TTC549 (cell line): ENCODE data around the gene HBA1.
"Not testable (repeated sequence)": the region's sequence is repeated elsewhere in the genome, so short reads cannot be mapped to it uniquely, and the experiment has no call there.

Source experiments
- FAIRE-seq: peaks from 2 replicates; lab custom pipeline; 2012; peaks lifted over from hg19 to GRCh38; lab: Jason Lieb, UNC

HBA1 gene

DNA sequence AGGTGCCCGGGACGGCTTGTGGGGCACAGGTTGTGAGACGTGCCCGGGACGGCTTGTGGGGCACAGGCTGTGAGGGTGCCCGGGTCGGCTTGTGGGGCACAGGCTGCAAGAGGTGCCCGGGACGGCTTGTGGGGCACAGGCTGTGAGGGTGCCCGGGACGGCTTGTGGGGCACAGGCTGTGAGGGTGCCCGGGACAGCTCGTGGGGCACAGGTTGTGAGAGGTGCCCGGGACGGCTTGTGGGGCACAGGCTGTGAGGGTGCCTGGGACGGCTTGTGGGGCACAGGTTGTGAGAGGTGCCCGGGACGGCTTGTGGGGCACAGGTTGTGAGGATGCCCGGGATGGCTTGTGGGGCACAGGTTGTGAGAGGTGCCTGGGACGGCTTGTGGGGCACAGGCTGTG lies 16.2 kb upstream of the HBA1 start:
- not testable (repeated sequence) for FAIRE-seq

DNA sequence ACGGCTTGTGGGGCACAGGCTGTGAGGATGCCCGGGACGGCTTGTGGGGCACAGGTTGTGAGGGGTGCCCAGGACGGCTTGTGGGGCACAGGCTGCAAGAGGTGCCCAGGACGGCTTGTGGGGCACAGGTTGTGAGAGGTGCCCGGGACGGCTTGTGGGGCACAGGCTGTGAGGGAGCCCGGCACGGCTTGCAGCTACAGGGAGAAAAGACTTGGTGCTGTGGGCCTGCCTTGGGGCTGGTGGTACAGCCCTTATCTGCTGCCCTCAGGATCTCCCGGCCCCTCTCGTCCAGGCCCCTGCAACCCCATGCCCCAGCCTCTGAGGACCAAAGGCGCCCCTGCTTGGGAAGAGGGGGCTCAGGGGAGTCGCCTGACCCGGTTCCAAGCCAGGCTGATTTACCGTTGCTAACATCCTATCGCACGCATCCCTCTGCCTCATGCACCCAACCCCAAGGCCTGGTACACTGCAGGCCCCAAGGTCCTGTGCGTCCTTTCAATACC lies 15.7 kb upstream of the HBA1 start:
- FAIRE-seq = no peak

DNA sequence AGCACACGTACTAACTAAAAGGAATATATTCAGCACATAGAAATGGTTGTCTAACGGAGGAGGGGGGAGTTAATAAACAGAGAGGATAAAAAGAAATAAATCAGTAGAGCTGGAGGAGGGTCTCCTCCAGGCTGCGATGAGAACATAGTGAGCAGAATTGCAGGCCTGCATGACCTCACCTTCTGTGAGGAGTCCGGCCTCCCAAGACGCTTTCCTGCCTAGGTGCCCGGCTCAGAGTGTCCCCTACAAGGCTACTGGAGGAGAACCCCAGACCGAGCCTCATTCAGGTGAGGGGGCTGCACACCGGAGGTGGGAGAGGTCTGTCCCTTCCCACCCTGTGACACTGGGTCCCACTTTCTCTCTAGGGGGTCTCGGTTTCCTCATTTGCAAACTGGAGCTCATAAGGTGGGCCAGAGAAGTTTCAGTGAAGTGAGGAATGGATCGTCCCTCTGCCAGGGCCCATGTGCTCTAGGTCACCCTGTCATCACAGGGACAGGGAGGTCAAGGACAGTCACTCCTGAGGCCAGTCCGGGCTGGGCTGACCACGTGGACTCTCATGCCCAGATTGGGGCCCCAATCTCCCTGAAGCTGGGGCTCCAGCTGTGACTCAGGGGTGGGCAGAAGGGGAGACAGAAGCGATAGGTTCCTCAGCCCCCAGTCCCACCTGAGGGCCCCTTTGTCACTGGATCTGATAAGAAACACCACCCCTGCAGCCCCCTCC lies 14.0 kb upstream of the HBA1 start:
- no peak for FAIRE-seq

DNA sequence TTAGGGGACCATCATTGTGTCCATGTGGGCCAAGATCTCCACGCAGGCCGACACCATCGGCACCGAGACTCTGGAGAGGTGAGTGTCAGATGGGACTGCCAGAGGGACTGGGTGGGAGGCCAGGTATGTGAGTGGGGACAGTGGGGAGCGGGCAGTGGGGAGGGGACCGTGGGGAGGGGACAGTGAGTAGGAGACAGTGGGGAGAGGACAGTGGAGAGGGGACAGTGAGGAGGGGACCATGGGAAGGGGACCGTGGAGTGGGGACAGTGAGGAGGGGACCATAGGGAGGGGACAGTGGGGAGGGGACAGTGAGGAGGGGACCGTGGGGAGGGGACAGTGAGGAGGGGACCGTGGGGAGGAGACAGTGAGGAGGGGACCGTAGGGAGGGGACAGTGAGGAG lies 13.3 kb upstream of the HBA1 start:
- FAIRE-seq = not testable (repeated sequence)

DNA sequence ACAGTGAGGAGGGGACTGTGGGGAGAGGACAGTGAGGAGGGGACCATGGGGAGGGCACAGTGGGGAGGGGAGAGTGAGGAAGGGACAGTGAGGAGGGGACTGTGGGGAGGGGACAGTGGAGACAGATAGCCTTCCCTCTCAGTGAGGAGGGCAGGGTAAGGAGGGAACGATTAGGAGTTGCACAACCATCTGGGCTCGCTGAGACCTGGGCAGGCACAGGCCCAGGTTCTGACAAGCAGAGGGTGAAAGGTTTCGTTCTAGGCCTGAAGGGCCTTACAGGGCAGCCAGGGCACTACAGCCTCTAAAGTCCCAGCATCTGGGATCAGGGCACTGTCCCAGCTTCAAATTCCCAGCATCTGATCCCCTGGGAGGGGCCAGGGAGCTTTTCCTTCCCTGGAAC lies 12.8 kb upstream of the HBA1 start:
- not testable (repeated sequence) for FAIRE-seq

DNA sequence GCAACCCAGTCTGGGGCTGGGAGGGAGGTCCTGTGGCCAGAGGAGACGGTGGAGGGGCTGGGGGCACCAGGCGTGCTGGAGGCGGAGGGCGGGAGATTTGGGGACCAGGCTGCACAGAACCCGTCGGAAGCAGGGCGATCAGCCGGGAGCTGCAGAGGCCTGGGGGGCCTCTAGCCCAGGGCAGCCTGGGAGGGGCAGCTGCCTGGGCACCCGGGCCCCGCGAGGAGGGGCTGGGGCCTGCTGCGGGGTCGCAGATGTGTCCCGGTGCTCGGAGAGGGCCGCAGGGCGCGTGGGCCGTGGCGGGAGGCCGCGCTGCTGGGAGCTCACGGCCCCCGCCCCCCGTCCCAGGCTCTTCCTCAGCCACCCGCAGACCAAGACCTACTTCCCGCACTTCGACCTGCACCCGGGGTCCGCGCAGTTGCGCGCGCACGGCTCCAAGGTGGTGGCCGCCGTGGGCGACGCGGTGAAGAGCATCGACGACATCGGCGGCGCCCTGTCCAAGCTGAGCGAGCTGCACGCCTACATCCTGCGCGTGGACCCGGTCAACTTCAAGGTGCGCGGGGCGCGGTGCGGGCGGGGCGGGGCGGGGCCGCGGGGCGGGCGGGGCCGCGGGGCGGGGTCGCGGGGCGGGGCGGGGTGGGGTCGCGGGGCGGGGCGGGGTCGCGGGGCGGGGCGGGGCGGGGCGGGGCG lies 12.2 kb upstream of the HBA1 start:
- FAIRE-seq = not testable (repeated sequence)

DNA sequence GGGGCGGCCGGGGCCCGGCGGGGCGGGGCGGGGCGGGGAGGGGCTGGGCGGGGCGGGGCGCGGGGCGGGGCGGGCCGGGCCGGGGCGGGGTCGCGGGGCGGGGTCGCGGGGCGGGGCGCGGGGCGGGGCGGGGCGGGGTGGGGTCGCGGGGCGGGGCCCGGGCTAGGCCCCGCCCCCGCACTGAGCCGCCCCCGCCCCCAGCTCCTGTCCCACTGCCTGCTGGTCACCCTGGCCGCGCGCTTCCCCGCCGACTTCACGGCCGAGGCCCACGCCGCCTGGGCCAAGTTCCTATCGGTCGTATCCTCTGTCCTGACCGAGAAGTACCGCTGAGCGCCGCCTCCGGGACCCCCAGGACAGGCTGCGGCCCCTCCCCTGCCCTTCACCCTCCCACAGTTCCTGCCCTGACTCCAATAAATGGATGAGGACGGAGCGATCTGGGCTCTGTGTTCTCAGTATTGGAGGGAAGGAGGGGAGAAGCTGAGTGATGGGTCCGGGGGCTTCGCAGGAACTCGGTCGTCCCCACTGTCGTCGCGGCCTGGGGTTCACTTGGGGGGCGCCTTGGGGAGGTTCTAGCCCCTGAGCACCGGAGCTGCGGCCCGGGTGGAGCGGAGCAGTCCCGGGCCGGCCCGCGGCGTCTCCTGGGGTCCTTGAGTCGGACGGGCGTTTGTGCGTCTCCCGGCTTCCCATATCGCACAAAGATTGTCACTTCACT lies 11.5 kb upstream of the HBA1 start:
- FAIRE-seq = no peak

DNA sequence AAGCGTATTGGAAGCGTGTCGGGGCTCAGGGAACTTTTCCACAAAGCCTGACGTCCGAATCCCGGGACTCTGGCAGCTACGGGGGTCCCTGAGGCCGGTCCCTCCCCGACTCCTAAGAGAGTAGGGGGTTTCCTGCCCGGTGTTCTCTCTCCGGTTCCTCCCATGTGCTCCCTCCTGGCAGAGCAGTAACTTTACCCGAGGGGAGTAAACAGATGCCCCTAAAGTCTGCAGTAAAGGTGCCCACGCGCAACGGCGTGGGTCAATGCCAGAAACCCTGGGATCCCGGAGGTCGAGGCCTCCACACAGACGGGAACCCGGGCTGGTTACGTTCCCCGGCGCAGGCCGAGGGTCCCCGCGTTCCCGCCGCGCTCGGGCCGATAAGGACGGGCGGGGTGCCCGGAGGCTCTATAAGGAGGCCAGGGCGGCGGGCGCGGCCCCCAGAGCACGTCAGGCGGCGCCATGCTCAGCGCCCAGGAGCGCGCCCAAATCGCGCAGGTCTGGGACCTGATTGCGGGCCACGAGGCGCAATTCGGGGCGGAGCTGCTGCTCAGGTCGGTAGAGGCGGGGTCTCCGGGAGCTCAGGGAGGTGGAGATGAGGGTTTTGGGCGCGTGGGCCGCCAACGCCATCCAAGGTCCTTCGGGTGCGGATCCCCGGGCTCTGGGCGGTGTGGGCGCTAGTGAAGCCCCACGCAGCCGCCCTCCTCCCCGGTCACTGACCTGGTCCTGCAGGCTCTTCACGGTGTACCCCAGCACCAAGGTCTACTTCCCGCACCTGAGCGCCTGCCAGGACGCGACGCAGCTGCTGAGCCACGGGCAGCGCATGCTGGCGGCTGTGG lies 10.7 kb upstream of the HBA1 start, which contains the start of gene HBM:
TSS of gene HBM (plus strand) at position 440 of the 836 bp plus-strand sequence. CDS start at position 460, 20 bp downstream.
- FAIRE-seq = no peak

DNA sequence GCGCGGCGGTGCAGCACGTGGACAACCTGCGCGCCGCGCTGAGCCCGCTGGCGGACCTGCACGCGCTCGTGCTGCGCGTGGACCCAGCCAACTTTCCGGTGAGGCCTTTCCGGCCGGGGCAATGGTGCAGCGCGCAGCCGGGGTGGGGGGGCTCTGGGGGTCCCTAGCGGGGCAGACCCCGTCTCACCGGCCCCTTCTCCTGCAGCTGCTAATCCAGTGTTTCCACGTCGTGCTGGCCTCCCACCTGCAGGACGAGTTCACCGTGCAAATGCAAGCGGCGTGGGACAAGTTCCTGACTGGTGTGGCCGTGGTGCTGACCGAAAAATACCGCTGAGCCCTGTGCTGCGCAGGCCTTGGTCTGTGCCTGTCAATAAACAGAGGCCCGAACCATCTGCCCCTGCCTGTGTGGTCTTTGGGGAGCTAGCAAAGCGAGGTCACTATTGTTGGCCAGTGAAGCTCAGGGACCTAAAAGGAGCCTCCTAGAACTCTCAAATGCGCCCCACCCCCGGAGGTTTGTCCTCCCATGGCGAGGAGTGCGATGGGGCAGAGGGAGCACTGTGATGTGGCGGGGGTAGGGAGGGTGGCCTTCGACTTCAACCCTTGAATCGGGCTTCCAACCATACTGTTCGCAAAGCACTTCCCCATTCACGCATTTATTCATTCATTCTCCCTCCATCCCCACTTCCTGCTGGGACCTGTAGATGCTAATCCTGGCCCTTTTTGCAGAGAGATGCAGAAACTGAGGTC lies 9.9 kb upstream of the HBA1 start:
- FAIRE-seq = no peak

DNA sequence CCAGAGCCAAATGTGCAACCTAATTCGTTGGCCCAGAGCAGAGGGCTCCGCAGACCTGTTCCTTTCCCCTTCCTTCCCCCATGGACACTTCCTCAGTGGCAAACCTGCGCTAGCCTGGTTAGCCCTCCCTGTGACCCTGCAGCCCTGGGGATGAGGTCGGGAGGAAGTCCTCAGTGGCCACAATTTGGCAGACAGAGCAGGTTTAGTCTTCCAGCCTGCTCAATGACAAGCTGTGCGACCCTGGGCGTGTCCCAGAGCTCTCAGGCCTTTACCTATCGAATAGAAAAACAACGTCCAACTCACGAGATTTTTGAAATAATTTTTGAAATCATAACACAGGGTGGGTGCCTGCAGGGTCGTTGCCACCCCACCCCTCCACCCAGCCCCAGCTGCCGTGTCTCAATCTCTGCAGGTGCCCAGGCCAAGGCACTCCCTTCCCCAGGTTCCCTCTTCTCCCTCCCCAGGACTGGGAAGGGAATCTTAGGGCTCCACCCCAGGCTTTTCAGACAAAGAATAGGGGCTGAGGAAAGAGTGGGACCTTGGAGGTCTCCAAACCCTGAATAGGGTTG lies 9.3 kb upstream of the HBA1 start:
- no peak for FAIRE-seq

DNA sequence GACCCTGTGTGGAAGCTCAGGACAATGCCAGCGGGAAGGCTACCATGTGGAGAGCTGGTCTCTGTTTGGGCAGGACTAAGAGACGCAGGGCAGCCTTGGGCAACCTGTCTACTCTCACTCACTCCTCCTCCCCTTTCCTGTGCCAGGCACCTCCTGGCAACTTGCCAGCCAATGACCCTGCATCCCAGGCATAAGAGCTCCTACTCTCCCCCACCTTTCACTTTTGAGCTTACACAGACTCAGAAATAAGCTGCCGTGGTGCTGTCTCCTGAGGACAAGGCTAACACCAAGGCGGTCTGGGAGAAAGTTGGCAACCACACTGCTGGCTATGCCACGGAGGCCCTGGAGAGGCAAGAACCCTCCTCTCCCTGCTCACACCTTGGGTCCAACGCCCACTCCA lies 8.1 kb upstream of the HBA1 start:
- no peak for FAIRE-seq

DNA sequence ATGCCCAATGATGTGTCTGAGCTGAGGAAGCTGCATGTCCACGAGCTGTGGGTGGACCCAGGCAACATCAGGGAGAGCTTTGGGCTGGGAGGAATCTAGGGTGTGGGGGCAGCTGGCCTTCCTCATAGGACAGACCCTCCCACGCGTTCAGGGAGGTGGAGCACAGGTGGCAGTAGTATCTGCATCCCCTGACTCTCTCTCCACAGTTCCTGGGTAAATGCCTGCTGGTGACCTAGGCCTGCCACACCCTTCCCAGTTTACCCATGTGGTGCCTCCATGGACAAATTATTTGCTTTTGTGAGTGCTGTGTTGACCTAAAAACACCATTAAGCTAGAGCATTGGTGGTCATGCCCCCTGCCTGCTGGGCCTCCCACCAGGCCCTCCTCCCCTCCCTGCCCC lies 7.5 kb upstream of the HBA1 start:
- no peak for FAIRE-seq

DNA sequence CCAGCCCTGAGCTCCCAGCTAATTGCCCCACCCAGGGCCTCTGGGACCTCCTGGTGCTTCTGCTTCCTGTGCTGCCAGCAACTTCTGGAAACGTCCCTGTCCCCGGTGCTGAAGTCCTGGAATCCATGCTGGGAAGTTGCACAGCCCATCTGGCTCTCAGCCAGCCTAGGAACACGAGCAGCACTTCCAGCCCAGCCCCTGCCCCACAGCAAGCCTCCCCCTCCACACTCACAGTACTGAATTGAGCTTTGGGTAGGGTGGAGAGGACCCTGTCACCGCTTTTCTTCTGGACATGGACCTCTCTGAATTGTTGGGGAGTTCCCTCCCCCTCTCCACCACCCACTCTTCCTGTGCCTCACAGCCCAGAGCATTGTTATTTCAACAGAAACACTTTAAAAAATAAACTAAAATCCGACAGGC lies 6.4 kb upstream of the HBA1 start:
- not testable (repeated sequence) for FAIRE-seq

DNA sequence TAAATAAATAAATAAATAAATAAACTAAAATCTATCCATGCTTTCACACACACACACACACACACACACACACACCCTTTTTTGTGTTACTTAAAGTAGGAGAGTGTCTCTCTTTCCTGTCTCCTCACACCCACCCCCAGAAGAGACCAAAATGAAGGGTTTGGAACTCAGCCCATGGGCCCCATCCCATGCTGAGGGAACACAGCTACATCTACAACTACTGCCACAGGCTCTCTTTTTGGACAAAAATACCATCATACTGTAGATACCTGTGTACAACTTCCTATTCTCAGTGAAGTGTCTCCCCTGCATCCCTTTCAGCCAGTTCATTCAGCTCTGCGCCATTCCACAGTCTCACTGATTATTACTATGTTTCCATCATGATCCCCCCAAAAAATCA lies 5.7 kb upstream of the HBA1 start:
- FAIRE-seq = no peak

DNA sequence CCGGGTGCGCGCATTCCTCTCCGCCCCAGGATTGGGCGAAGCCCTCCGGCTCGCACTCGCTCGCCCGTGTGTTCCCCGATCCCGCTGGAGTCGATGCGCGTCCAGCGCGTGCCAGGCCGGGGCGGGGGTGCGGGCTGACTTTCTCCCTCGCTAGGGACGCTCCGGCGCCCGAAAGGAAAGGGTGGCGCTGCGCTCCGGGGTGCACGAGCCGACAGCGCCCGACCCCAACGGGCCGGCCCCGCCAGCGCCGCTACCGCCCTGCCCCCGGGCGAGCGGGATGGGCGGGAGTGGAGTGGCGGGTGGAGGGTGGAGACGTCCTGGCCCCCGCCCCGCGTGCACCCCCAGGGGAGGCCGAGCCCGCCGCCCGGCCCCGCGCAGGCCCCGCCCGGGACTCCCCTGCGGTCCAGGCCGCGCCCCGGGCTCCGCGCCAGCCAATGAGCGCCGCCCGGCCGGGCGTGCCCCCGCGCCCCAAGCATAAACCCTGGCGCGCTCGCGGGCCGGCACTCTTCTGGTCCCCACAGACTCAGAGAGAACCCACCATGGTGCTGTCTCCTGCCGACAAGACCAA lies 4.0 kb upstream of the HBA1 start, which contains the start of gene HBA2:
TSS of gene HBA2 (plus strand) at position 503 of the 568 bp plus-strand sequence. CDS start at position 540, 37 bp downstream.
- not testable (repeated sequence) for FAIRE-seq

DNA sequence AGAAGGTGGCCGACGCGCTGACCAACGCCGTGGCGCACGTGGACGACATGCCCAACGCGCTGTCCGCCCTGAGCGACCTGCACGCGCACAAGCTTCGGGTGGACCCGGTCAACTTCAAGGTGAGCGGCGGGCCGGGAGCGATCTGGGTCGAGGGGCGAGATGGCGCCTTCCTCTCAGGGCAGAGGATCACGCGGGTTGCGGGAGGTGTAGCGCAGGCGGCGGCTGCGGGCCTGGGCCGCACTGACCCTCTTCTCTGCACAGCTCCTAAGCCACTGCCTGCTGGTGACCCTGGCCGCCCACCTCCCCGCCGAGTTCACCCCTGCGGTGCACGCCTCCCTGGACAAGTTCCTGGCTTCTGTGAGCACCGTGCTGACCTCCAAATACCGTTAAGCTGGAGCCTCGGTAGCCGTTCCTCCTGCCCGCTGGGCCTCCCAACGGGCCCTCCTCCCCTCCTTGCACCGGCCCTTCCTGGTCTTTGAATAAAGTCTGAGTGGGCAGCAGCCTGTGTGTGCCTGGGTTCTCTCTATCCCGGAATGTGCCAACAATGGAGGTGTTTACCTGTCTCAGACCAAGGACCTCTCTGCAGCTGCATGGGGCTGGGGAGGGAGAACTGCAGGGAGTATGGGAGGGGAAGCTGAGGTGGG lies 3.1 kb upstream of the HBA1 start:
- FAIRE-seq = not testable (repeated sequence)

DNA sequence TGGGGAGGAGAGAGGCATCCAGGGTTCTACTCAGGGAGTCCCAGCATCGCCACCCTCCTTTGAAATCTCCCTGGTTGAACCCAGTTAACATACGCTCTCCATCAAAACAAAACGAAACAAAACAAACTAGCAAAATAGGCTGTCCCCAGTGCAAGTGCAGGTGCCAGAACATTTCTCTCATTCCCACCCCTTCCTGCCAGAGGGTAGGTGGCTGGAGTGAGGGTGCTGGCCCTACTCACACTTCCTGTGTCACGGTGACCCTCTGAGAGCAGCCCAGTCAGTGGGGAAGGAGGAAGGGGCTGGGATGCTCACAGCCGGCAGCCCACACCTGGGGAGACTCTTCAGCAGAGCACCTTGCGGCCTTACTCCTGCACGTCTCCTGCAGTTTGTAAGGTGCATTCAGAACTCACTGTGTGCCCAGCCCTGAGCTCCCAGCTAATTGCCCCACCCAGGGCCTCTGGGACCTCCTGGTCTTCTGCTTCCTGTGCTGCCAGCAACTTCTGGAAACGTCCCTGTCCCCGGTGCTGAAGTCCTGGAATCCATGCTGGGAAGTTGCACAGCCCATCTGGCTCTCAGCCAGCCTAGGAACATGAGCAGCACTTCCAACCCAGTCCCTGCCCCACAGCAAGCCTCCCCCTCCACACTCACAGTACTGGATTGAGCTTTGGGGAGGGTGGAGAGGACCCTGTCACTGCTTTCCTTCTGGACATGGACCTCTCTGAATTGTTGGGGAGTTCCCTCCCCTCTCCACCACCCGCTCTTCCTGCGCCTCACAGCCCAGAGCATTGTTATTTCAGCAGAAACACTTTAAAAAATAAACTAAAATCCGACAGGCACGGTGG lies 2.3 kb upstream of the HBA1 start:
- FAIRE-seq = not testable (repeated sequence)

DNA sequence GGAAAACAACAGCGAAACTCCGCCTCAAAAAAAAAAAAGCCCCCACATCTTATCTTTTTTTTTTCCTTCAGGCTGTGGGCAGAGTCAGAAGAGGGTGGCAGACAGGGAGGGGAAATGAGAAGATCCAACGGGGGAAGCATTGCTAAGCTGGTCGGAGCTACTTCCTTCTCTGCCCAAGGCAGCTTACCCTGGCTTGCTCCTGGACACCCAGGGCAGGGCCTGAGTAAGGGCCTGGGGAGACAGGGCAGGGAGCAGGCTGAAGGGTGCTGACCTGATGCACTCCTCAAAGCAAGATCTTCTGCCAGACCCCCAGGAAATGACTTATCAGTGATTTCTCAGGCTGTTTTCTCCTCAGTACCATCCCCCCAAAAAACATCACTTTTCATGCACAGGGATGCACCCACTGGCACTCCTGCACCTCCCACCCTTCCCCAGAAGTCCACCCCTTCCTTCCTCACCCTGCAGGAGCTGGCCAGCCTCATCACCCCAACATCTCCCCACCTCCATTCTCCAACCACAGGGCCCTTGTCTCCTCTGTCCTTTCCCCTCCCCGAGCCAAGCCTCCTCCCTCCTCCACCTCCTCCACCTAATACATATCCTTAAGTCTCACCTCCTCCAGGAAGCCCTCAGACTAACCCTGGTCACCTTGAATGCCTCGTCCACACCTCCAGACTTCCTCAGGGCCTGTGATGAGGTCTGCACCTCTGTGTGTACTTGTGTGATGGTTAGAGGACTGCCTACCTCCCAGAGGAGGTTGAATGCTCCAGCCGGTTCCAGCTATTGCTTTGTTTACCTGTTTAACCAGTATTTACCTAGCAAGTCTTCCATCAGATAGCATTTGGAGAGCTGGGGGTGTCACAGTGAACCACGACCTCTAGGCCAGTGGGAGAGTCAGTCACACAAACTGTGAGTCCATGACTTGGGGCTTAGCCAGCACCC lies 1.2 kb upstream of the HBA1 start:
- no peak for FAIRE-seq
